ENCODE measurements around the gene EXOC6B.
A peak's percentile ranks its signal among the peaks of the same experiment; 100 is the strongest.
"Not testable (repeated sequence)": the region's sequence is repeated elsewhere in the genome, so short reads cannot be mapped to it uniquely, and the experiment has no call there.

Gene EXOC6B

DNA sequence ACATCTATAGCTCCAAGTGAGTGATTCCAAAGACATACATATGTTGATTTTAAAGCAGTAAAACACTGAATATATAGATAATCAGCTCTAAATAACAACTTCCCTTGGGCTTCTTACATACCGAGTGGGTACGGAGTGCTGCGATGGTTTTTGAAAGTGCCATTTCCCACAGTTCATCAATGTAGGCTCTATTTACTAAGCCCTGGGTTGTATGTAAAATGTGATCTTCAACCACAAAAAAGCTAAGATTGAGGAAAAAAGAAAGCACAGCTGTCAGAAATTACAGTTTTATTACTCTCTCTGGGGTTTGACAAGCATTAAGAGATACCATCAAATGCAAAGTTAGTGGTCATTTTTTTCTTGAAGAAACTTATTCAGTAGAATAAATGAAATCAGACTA lies 312.8 kb downstream of the EXOC6B start:
- H3K4me3 ChIP-seq (ENCODE audit: low read length): no peak overlapping the region
- no peak for DNase-seq (ENCODE audit: low read depth)
- TF ChIP-seq, protein P1, sequence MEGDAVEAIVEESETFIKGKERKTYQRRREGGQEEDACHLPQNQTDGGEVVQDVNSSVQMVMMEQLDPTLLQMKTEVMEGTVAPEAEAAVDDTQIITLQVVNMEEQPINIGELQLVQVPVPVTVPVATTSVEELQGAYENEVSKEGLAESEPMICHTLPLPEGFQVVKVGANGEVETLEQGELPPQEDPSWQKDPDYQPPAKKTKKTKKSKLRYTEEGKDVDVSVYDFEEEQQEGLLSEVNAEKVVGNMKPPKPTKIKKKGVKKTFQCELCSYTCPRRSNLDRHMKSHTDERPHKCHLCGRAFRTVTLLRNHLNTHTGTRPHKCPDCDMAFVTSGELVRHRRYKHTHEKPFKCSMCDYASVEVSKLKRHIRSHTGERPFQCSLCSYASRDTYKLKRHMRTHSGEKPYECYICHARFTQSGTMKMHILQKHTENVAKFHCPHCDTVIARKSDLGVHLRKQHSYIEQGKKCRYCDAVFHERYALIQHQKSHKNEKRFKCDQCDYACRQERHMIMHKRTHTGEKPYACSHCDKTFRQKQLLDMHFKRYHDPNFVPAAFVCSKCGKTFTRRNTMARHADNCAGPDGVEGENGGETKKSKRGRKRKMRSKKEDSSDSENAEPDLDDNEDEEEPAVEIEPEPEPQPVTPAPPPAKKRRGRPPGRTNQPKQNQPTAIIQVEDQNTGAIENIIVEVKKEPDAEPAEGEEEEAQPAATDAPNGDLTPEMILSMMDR (conservative IDR thresholded peaks at IDR 0.05; ENCODE audit: low read length): no peak

GRCh38 chr2:72512376-72512775 lies 313.5 kb downstream of the EXOC6B start:
- no peak for DNase-seq (ENCODE audit: low read depth)
- TF ChIP-seq, protein P1 (conservative IDR thresholded peaks at IDR 0.05; ENCODE audit: low read length): no peak
- no peak overlapping the region for H3K4me3 ChIP-seq (ENCODE audit: low read length)

DNA sequence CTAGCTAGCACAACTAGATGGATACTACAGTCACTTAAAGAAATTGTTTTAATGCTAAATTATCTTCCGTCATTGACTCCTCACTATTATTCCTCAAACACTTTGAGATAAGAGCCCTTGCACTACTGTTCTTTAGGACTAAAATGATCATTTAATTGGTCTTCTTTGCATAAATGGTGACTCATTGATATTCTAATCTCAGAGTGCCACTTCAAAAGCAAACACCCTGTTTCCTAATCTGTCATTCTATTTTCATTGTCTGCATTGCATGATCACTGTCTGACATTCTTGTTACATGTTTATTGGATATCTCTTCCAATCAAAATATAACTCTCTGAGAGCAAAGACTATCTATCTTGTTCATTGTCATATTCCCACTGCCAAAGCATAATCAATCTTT lies 313.9 kb downstream of the EXOC6B start:
- TF ChIP-seq, protein P1 (conservative IDR thresholded peaks at IDR 0.05; ENCODE audit: low read length): no peak
- H3K4me3 ChIP-seq (ENCODE audit: low read length): no peak overlapping the region
- no peak for DNase-seq (ENCODE audit: low read depth)

GRCh38 chr2:72497763-72498162 lies 328.1 kb downstream of the EXOC6B start:
- peak; percentile 23 for DNase-seq (ENCODE audit: low read depth)

GRCh38 chr2:72496479-72496878 lies 329.4 kb downstream of the EXOC6B start:
- no peak overlapping the region for H3K4me3 ChIP-seq (ENCODE audit: low read length)
- TF ChIP-seq, protein P1 (conservative IDR thresholded peaks at IDR 0.05; ENCODE audit: low read length): no peak
- DNase-seq (ENCODE audit: low read depth): no peak

More at GRCh38 chr2:72497763-72498162, 328.1 kb downstream of the EXOC6B start:
- TF ChIP-seq, protein P1 (conservative IDR thresholded peaks at IDR 0.05; ENCODE audit: low read length): no peak
- no peak overlapping the region for H3K4me3 ChIP-seq (ENCODE audit: low read length)

DNA sequence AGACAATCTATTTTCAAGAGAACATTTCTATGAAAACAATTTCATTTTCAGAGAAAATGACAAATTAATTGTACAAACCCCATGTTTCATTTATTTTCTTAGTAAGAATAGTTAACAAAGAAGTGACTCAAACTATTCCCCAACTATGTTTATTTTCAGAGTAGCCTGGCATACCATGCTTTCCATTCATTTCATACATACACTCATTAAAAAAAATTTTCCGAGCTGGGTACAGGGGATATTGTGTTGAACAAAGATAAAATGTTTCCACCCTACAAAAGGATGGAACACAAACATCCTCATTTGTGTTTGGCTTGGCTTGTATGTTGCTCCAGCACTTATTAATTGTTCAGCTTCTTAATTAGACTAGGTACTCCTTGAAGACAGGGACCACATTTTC lies 331.4 kb downstream of the EXOC6B start:
- H3K4me3 ChIP-seq (ENCODE audit: low read length): no peak overlapping the region
- DNase-seq (ENCODE audit: low read depth): no peak
- TF ChIP-seq, protein P1 (conservative IDR thresholded peaks at IDR 0.05; ENCODE audit: low read length): no peak

- not testable (repeated sequence) for DNase-seq (ENCODE audit: low read depth); H3K4me3 ChIP-seq (ENCODE audit: low read length)
Observed at GRCh38 chr2:72484622-72485021, 341.2 kb downstream of the EXOC6B start.

DNA sequence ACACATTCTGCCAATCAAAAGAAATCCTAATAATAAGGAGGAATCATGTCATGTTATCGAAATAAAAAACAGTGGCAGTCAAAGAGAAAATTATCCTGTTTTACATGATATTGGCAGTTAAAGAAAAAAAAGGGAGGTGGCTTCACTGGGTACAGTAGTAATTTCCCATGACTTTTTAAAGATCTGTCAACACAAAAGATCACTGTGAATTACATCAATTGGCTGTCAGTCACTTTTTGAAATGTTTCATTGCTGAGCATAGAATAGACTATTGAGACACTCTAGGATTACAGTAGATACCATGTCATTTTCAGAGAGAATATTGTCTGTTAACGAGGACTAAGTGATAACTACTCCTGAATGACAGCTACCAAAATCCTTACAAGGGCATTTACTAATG lies 342.5 kb downstream of the EXOC6B start:
- DNase-seq (ENCODE audit: low read depth): no peak
- H3K4me3 ChIP-seq (ENCODE audit: low read length): no peak overlapping the region
- TF ChIP-seq, protein P1 (conservative IDR thresholded peaks at IDR 0.05; ENCODE audit: low read length): no peak

All from AG10803 (cell line).